ENCODE measurements around the gene MAD1L1.

MAD1L1 gene

GRCh38 chr7:2001601-2002442, 230.9 kb downstream of the MAD1L1 start:
- ATAC-seq = no peak
- TF ChIP-seq ZC3H10 (CRISPR knock-in tag; IDR thresholded peaks at IDR 0.05) (no peak), OSR1 (CRISPR knock-in tag; IDR thresholded peaks at IDR 0.05) (no peak), ISL1 (CRISPR knock-in tag; IDR thresholded peaks at IDR 0.05) (no peak), GLIS3 (CRISPR knock-in tag; IDR thresholded peaks at IDR 0.05) (no peak), TCF4 (CRISPR knock-in tag; IDR thresholded peaks at IDR 0.05; ENCODE audit: borderline replicate concordance) (no peak), ZNF8 (CRISPR knock-in tag; IDR thresholded peaks at IDR 0.05) (no peak), SNAI2 (CRISPR knock-in tag; IDR thresholded peaks at IDR 0.05) (no peak), CSDC2 (CRISPR knock-in tag; IDR thresholded peaks at IDR 0.05) (no peak), TOX (CRISPR knock-in tag; IDR thresholded peaks at IDR 0.05; ENCODE audit: borderline replicate concordance) (no peak)

GRCh38 chr7:2000746-2001321, 231.9 kb downstream of the MAD1L1 start:
- no peak for TF ChIP-seq CSRNP3 (CRISPR knock-in tag; IDR thresholded peaks at IDR 0.05)
- no peak for TF ChIP-seq TOX (CRISPR knock-in tag; IDR thresholded peaks at IDR 0.05; ENCODE audit: borderline replicate concordance)
- TF ChIP-seq PATZ1 (CRISPR knock-in tag; IDR thresholded peaks at IDR 0.05; ENCODE audit: borderline replicate concordance) = no peak
- TF ChIP-seq RARB (CRISPR knock-in tag; IDR thresholded peaks at IDR 0.05) = no peak
- no peak for TF ChIP-seq ZFP3 (CRISPR knock-in tag; IDR thresholded peaks at IDR 0.05)
- no peak for TF ChIP-seq CSDC2 (CRISPR knock-in tag; IDR thresholded peaks at IDR 0.05)
- TF ChIP-seq TSHZ2 (CRISPR knock-in tag; IDR thresholded peaks at IDR 0.05) = no peak
- TF ChIP-seq ESRRG (CRISPR knock-in tag; IDR thresholded peaks at IDR 0.05) = no peak
- no peak for TF ChIP-seq ZC3H10 (CRISPR knock-in tag; IDR thresholded peaks at IDR 0.05)
- TF ChIP-seq ZNF8 (CRISPR knock-in tag; IDR thresholded peaks at IDR 0.05) = no peak
- no peak for TF ChIP-seq CREB5 (CRISPR knock-in tag; IDR thresholded peaks at IDR 0.05; ENCODE audit: low read depth)
- TF ChIP-seq ZFP30 (CRISPR knock-in tag; IDR thresholded peaks at IDR 0.05) = no peak
- TF ChIP-seq ZNF70 (CRISPR knock-in tag; IDR thresholded peaks at IDR 0.05) = no peak
- no peak for TF ChIP-seq ARNTL (CRISPR knock-in tag; IDR thresholded peaks at IDR 0.05; ENCODE audit: borderline replicate concordance, low read depth)
- no peak for ATAC-seq

- no peak for ATAC-seq
- no peak for TF ChIP-seq CSDC2 (CRISPR knock-in tag; IDR thresholded peaks at IDR 0.05)
- TF ChIP-seq ZNF70 (CRISPR knock-in tag; IDR thresholded peaks at IDR 0.05) = no peak
- TF ChIP-seq PATZ1 (CRISPR knock-in tag; IDR thresholded peaks at IDR 0.05; ENCODE audit: borderline replicate concordance) = no peak
These were observed 232.5 kb downstream of the MAD1L1 start for GRCh38 chr7:2000153-2000687.

All from SK-N-SH treated with all-trans-retinoic acid at 6 μM for 48 hours (cell line).